GM19452 (cell line): ENCODE data around the gene RAB40B.
"Not testable (repeated sequence)": the region's sequence is repeated elsewhere in the genome, so short reads cannot be mapped to it uniquely, and the experiment has no call there.

Source experiments
- ATAC-seq: cut with Tn5 transposase; IDR thresholded peaks from one replicate; pipeline ENCODE4 v1.9.1; 2021; ENCODE audit not compliant: unreplicated experiment

Gene RAB40B

DNA sequence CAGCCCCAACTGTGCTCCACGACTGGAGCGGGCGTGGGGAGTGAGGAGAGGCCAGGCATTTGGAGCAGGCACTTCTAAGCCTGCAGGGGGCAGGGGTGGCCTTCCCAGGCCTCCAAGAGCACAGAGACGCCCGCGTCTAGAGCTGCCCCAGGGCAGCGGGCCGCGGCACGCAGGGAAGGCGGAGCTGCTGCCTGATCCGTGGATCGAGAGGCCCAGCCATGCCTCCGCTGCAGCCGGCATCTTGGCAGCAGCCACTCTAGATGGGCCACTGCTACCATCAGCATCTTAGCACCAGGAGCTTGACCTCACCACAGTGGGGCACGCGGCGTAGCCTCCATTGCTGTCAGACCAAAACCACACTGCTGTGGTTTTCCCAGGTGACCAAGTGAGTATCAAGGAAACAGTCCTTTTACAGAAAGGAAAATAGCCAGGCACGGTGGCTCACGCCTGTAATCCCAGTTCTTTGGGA lies 29.8 kb downstream of the RAB40B start:
- ATAC-seq, result no peak

DNA sequence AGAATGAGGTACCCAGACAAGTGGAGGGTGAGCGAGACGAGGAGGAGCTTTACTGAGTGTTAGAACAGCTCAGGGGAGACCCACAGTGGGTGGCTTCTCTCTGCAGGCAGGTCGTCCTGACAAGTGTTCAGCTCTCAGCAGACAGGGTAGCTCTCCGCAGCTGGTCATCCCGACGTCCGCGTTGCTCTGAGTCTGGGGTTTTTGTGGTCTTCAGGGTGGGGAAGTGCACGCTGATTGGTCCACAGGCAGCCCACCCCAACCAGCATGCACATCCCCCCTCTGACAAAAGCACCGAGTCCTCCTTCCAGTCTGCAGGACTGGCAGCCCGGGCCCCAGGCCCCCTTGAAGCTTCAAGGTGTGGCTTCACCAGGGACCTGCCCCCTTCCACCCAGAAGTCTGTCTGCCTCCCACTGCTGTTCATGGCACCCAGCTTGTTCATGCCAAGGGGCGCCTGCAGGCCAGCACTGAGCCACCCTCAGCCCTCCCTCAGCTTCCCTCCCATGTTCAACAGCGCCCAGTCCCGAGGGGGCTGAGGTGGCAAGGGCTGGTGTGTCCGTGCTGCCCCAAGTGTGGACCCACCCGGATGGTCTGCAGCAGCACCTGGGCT lies 30.4 kb downstream of the RAB40B start:
- no peak for ATAC-seq

DNA sequence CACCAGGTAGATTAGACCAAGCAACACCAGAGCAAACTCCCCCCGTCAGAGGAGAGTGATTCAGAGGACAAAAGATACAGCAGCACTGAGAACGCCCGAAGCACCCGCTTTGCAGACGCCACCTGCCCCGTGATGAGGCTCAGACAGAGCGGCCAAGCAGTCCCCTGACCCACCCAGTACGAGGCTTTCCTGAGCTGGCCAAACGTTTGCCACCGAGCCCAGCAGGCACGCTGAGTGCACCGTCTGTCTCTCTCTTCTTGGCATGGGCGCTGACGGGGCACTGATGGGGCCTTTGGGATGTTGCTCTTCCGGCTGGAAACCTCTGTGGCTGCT lies 30.9 kb downstream of the RAB40B start:
- no peak for ATAC-seq

DNA sequence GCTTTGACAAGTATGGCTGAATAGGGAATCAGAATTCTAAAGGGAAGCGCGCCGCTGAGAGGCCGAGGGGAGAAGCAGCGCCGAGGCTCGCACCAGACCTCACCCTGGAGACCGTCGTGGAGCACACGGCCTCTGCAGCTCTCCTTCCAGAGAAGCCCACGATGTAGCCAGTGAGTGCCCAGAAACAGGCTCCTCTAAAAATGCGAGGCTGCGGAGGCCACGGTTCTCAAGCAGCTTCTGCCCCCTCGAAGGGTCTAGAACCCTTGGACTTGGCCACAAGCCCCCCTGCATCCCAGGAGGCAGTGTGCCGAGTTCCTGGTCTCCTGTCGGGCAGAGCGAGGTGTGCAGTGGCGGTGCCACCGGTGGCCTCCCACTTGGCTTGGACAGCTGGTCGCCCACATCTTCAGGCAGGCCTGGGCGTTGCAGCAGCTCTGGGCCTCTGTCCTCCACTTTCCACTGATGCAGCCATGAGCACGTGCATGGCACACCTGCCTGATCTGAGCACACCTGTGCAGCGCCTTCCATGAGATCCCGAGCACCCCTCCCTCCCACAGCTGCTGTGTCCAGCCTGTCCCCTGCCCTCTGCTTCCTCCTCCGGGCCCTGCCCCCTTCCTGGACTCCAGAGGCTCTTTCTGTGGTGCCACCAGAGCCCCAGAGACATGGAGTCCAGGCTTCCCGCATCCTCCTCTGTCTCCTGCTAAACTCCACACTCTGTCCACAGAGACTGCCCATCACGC lies 31.4 kb downstream of the RAB40B start:
- no peak for ATAC-seq

DNA sequence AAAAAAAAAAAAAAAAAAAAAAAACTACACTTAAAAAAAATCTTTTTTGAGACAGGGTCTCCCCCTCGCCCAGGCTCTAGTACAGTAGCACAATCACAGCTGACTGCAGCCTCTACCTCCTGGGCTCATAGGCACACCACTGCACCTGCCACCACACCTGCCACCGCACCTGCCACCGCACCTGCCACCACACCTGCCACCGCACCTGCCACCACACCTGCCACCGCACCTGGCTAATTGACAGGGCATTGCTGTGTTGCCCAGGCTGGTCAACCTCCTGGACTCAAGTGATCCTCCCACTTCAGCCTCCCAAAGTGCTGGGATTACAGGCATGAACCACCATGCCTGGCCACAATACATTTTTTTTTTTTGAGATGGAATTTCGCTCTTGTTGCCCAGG lies 32.6 kb downstream of the RAB40B start:
- ATAC-seq, result no peak

DNA sequence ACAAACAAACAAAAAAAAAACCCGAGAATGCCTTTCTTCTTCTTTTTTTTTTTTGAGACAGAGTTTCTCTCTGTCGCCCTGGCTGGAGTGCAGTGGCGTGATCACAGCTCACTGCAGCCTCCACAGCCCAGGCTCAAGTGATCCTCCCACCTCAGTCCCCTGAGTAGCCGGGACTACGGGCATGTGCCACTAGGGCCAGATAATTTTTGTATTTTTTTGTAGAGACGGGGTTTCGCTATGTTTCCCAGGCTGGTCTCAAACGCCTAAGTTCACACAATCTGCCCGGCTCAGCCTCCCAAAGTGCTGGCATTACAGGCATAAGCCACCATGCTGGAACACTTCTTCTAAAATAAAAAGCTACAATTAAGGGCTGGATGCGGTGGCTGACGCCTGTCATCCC lies 33.3 kb downstream of the RAB40B start:
- ATAC-seq, result no peak

DNA sequence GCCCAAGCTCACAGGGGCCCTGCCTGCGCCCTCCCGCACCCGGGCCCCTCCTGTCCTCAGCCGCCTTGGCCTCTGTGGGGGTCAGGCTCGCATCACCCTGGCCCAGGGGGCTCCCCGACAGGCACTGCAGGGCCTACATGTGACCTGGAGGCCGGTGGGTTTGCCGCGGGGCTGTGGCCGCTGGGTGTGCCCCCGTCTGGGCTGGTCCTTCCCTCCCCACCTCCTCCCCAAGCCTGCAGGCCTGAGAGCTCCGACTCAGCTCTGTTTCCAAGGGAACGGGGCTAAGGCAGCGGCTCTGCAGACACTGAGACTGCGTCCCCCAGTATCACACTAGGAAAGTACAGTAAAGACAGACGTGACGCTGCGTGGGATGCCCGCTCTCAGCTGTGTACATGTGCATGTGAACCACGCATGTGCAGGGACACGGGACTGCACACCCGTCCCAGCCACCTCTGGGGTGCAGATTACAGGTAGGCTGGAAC lies 33.8 kb downstream of the RAB40B start:
- no peak for ATAC-seq

DNA sequence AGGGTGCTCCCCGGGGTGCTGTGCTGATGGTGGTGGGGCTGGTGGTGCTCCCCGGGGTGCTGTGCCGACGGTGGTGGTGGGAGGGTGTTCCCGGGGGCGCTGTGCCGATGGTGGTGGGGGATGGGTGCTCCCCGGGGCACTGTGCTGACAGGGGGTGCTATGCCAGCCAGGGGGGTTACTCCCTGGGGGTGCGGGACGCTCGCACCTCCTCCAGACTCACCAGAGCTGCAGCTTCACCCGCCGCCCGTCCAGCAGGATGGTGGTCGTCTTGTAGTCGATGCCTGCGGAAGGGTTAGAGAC lies 34.3 kb downstream of the RAB40B start:
- no peak for ATAC-seq

DNA sequence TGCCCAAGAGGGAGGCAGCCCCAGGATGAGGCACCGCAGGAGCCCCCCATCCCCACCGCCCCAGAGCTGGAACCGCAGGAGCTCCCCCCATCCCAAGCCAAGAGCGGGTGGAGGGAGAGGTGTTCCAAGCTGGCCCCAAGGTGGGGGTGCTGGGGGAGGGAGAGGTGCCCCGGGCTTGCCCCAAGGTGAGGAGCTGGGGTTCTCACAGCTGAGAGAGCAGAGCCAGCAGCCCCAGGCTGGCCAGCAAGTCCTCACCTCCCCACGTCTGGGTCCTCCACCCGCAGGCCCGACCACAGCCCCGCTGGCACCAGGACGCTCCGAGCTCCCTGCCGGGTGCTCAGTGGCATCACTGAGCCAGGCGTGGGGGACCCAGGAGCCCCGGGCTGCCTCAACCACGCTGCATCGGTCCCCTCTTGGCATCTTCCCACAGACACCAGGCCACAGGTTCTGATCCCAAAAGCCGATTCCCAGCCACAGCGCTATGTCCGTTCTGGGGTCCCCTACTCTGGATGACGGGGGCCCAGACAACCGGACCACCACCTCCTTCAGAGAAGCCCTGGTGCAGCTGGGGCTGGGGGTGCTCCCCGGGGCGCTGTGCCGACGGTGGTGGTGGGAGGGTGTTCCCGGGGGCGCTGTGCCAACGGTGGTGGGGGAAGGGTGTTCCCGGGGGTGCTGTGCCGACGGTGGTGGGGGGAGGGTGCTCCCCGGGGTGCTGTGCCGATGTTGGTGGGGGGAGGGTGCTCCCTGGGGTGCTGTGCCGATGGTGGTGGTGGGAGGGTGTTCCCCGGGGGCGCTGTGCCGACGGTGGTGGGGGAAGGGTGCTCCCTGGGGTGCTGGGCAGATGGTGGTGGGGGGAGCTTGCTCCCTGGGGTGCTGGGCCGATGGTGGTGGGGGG lies 34.9 kb downstream of the RAB40B start:
- no peak for ATAC-seq

DNA sequence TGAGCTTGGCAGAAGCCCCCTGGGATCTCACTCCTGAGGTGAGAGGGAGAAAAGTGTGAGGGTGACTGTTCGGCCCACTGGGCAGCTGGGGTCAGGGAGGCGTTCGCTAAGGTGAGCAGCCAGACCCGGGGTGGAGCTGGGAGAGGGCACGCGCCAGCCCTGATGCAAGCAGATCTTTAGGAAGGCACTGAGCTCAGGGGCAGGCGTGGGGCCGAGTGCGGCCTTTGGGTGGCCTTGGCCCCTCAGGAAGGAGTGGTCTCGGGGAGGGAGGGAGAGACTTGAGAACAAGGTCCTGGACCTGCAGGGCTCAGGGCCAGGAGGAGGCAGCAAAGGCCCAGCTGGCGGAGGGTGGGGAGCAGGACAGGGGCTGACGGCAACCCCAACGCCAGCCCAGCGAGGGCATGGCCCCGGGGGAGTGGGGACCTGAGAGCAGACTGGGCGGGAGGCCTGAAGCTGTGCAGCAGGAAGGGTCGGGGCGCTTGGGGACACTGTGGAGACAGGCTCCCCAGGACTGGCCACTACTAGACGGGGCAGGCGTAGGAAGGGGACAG lies 35.7 kb downstream of the RAB40B start:
- no peak for ATAC-seq

DNA sequence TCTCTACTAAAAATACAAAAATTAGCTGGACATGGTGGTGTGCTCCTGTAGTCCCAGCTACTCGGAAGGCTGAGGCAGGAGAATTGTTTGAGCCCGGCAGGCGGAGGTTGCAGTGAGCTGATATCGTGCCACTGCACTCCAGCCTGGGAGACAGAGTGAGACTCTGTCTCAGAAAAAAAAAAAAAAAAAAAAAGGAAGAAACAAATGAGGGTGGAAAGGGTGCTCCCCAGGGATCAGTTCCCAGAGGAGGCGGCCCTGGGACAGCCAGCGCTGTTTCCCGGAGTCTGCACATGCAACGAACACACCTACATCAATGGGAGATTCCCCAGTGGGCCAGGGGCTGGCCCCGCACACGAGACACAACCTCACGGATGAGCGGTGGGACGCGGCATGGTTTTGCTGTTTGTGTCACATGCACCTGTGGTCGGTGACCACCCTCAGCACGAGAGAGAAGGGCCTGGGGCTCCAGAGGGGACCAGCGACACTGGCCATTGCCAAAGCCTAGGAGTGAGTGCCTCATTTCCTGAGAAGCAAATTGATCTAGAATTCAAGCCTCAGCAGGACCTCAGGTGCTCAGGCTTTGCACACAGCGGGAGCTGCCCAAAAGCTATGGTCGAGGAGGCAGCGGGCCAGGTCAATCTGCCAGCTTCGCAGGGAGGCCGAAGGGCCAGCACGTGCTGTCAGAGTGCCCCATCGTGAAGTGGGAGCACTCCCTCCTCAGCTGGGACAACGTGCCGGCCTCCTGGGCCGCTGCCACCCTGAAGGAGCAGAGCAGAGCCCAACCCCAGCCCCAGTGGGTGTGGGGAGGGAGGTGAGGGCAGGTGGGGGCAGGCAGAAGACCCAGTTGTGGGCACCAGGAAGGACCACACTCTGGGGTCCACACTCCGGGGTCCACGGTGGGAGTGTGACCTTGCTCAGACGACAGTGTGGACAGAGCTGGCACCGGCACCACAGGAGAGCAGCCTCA lies 36.5 kb downstream of the RAB40B start:
- no peak for ATAC-seq

DNA sequence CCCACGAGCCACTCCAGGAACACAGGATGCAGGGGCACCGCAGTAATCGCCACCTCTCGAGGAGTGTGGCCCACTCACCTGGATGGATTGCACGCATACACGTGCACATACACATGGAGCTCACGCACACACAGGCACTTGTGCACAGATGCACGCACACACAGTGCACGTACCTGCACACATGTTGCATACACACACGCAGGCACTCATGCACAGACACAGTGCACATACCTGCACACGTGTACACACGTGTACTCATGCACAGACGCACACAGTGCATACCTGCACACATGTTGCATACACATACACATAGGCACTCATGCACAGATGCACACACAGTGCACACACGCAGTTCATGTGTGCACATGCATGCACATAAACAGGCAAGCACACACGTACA lies 38.6 kb downstream of the RAB40B start:
- ATAC-seq, result no peak

DNA sequence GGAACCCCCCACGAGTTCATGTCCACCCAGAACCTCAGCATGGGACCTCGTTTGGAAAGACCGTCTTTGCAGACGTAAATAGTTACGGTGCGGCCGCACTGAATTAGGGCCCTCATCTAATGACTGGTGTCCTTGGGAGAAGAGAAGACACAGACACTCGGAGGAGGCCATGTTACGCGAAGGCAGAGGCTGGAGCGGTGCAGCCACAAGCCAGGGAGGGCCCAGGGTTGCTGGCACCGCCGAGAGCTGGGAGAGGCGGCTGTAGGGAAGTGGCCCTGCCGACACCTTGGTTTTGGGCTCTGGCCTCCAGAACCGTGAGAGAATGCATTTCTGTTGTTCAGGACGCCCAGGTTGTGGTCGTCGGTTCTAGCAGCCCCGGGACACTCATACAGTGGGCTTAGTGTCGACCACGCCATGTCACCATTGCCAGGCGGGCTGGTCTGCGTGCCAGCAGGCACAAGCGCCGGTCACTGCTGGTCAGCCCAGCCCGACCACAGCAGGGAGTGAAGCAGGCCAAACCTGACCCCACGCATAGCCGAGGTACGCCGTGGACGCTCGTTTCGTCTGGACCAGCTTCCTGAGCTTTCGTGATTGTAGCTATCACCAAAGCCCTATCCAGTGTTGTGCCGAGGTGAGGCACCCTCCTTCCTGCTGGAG lies 39.6 kb downstream of the RAB40B start:
- ATAC-seq, result no peak

DNA sequence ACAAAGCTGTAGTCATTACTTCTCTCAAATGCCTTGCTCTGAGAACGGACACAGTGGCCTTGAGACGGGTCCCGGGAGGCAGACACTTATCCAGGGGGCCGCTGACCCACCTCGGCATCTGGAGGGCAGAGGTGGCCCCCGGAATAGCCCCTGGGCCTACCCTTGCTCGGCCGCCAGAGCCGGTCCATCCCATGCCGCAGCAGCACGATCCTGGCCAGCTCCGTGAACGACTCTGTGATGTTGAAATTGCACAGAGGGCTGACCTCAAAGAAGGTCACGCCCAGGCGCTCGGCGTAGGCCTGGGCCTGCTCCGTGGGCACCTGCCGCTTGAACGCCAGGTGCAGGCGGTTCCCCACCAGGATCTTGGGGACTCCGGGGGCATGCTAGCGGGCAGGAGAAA lies 40.2 kb downstream of the RAB40B start:
- ATAC-seq, result no peak

DNA sequence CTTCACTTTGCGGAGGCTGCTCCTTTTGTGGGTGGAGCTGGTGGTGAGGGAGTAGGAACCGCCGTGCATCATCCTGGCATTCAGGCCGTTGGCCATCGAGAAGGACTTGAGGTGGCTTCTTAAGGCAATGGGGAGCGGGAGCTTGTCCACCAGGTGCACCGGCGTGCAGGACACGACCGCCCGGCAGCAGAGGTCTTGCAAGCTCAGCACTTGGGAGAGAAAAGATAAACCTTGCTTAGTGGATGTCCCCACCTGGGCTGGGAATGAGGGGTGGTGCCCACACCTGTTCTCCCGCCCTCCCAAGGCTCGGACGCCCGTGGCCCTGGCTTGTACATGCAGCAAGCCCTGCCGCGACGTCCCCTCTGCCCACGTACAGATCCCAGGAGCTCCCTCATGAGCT lies 40.6 kb downstream of the RAB40B start:
- no peak for ATAC-seq

DNA sequence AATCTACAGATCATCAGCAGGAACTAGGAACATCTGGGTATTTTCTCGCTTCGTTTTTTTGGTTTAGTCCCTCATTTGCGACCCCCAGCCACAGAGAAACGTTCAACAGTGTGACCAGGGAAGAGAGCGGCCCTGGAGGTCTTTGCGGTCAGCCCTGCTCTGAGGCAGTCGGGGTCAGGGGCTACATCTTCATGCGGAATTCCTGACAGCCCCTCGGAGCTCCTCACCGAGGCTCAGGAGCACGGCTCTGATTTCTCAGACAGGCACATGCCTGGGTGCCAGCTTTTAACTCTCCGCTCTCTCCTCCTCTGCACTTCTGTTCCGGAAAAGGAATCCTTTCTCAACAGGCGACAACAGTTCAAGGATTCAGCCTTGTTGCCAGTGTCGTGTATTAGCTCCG lies 42.2 kb downstream of the RAB40B start:
- ATAC-seq, result no peak

DNA sequence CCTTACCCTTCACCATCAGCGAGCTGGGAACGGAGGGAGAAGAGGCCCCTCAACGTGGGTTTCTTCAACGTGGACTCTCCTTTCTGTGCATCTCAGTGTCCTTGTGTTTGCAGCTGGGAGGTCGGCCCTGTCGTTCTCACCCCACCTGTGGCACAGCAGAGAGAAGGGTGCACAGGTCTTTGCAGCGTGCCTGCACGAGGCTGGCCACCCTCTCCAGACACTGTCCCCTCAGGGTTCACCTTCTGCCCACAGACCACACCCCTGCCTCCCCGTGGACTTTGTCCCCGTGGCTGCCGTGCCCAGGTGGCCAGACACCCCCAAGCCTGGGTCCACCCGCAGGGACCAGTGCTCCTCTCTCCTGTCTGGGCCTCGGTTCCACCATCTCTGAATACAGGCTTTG lies 43.0 kb downstream of the RAB40B start:
- no peak for ATAC-seq

DNA sequence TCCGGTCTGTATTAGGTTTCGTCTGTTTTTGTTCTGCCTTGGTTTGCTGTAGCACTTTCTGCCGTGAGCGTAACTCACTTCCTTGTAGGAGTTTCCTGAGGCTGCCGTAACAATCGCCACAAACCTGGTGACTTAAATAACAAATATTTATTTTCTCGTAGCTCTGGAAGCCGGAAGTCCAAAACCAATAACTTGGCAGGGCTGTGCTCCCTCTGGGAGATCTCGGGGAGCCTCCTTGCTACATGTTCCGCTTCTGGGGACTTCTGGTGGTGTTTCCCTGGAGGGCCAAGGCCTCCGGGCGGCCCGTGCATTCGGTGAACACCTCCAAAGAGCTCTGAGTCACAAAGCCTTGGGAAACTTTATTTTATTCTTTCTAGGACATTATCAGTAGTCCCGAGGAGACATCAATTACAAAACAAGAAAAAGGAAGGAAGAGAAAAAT lies 43.4 kb downstream of the RAB40B start:
- no peak for ATAC-seq

DNA sequence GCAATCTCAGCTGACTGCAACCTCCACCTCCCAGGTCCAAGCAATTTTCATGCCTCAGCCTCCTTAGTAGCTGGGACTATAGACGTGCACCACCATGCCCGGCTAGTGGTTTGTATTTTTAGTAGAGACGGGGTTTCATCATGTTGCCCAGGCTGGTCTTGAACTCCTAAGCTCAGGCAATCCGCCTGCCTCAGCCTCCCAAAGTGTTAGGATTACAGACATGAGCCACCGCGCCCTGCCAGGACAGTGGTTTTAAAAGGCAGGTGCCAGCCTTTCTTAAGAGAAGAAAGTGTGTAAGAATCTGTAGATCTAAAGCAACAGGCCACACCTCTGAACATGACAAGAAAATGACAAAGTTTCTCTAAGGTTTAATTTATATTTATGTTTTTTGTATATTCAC lies 43.9 kb downstream of the RAB40B start:
- ATAC-seq, result not testable (repeated sequence)
